Ovary (tissue), 3 donors: Measurements from ENCODE around the gene EPS8.

Experiments used
- EP300 ChIP-seq: sonication (generic); formaldehyde crosslinking; IDR thresholded peaks from one replicate; pipeline ENCODE4 v1.6.1; 2017; ENCODE audit warnings: antibody characterized with exemption
- POLR2A ChIP-seq: fragments of 450-650 bp; IDR thresholded peaks from one replicate; pipeline ENCODE4 v1.6.1; 2017; ENCODE audit warnings: antibody characterized with exemption, mild to moderate bottlenecking, moderate library complexity
- TF ChIP-seq, protein P1 (sequence below), 3 donors: fragments of 450-650 bp in 2 of 3; fragments of 200-600 bp in 1 of 3; IDR thresholded peaks; one replicate each; pipeline versions ENCODE4 v1.5.1 to v1.8.0; 2016 to 2022; ENCODE audit warnings: antibody characterized with exemption in 3 of 3, mild to moderate bottlenecking in 1 of 3
- donor health status: DM: no; HTN: no; CAD: no.

DNA sequence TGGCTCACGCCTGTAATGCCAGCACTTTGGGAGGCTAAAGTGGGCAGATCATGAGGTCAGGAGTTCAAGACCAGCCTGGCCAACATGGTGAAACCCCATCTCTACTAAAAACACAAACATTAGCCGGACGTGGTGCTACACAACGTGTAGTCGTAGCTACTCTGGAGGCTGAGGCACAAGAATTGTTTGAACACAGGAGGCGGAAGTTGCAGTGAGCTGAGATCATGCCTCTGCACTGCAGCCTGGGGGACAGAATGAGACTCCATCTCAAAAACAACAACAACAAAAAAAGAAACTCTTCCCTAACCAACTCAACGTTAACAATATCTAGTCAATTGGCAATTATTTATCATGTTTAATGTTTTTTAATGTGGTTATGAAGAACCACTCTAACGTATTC is 89.3 kb downstream of the EPS8 start:
- no peak for TF ChIP-seq POLR2A
- TF ChIP-seq, protein P1, sequence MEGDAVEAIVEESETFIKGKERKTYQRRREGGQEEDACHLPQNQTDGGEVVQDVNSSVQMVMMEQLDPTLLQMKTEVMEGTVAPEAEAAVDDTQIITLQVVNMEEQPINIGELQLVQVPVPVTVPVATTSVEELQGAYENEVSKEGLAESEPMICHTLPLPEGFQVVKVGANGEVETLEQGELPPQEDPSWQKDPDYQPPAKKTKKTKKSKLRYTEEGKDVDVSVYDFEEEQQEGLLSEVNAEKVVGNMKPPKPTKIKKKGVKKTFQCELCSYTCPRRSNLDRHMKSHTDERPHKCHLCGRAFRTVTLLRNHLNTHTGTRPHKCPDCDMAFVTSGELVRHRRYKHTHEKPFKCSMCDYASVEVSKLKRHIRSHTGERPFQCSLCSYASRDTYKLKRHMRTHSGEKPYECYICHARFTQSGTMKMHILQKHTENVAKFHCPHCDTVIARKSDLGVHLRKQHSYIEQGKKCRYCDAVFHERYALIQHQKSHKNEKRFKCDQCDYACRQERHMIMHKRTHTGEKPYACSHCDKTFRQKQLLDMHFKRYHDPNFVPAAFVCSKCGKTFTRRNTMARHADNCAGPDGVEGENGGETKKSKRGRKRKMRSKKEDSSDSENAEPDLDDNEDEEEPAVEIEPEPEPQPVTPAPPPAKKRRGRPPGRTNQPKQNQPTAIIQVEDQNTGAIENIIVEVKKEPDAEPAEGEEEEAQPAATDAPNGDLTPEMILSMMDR (IDR thresholded peaks at IDR 0.05), result no peak
- no peak for TF ChIP-seq EP300
